GM18909 (cell line): ENCODE results near the gene EIF2AK3.
"Not testable (repeated sequence)": the region's sequence is repeated elsewhere in the genome, so short reads cannot be mapped to it uniquely, and the experiment has no call there.

Source experiments
- ATAC-seq: cut with Tn5 transposase; IDR thresholded peaks from one replicate; pipeline ENCODE4 v1.9.1; 2021; ENCODE audit warnings: mild to moderate bottlenecking; ENCODE audit not compliant: unreplicated experiment, poor library complexity

EIF2AK3 gene

GRCh38 chr2:88549616-88550292, 77.5 kb downstream of the EIF2AK3 start:
- no peak for ATAC-seq

- ATAC-seq, result not testable (repeated sequence)
These were observed 81.0 kb downstream of the EIF2AK3 start for GRCh38 chr2:88546291-88546690.

GRCh38 chr2:88545118-88545517, 82.1 kb downstream of the EIF2AK3 start:
- no peak for ATAC-seq

GRCh38 chr2:88543541-88544057, 83.7 kb downstream of the EIF2AK3 start:
- no peak for ATAC-seq

DNA sequence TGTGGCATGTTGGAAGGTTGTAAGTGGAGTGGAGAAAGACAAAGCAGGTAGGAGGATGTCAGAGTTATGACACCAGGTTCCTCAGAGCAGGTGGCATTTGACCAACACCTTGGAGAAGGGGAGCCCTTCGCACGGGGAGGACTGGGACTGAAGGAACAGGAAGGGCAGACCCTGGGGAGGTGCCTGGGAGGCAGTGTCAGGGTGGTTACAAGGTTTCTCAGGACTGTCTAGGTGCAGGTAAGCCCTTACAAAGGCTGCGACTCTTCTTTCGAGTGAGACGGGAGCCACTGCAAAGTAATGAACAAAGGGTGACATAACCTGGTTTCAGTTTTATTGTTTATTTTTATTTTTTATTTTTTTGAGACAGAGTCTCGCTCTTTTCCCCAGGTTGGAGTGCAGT, 84.6 kb downstream of the EIF2AK3 start:
- no peak for ATAC-seq

DNA sequence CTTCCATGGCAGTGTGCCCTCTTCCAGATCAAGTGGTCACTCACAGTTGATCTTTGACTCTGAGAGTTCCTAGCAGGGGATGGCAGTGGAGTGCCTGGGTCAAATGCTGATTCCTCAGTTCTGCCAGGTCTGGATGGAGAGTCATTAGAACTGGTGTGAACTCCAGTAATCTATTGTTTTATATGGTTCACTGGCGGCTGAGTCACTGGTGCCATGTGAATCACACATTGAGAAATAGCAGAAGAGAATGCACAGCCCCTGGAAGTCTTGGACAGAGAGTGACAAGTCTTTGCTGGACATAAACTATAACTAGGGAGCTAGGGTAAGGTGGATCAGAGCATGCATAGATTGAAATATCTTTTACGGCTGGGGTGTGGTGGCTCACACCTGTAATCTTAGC, 86.9 kb downstream of the EIF2AK3 start:
- no peak for ATAC-seq

DNA sequence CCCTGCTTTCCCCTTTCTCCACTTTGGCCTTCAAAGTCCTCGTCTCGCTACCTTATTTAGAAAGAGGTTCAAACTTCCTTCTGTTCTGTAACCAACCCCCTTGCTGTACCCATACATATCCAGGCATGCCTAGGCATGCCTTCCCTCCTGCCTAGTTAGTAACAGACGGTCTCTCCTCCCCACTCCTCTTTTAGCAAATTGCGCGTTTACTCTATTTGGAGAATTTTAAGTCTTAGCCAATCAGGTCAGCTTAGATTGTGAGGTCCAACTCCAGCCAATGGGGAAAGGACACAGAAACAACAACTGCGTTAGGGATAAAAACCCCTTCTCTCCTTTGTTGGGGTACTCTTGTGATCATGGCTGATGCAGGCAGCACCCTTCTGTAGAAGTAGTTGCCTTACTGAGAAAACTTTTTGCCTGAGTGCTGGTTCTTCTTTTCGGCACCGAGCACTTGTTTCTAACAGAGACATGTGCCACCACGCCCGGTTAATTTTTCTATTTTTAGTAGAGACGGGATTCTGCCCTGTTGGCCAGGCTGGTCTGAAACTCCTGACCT, 88.8 kb downstream of the EIF2AK3 start:
- no peak for ATAC-seq

DNA sequence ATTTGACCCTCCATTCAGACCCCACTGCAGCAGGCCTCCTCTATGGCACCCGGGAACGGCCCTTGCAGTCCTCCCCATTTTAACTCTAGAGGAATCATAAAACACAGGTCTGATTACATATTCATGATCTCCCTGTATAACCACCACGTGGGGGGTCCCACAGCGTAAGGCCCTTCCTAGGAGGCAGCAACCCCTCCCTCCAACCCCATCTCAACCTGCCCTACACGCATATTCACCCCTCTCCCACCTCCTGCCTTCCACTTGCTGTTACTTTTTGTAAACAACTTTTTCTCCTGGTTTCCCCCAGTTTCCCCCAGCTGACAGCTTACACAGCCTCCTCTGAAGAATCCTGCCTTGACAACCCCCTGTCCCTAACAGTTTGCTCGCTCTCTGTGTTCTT, 89.6 kb downstream of the EIF2AK3 start:
- no peak for ATAC-seq

DNA sequence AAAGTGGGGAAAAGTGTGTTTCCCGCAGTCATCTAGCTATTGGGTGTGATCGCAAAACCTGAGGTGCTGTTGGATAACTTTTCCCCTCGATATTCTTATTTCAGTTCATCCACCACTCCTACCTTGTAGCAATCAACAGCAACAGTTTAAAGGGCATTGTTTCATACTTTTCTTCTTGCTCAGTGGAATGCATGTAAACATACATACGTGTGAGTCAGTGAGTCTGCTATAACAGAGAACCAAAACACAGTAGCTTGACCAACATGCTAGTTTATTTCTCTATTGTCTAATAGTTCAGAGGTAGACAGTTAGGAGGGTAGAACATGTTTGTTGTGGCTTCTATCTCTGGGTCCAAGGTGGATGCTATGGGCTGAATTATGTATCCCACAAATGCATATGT, 97.2 kb downstream of the EIF2AK3 start:
- no peak for ATAC-seq

DNA sequence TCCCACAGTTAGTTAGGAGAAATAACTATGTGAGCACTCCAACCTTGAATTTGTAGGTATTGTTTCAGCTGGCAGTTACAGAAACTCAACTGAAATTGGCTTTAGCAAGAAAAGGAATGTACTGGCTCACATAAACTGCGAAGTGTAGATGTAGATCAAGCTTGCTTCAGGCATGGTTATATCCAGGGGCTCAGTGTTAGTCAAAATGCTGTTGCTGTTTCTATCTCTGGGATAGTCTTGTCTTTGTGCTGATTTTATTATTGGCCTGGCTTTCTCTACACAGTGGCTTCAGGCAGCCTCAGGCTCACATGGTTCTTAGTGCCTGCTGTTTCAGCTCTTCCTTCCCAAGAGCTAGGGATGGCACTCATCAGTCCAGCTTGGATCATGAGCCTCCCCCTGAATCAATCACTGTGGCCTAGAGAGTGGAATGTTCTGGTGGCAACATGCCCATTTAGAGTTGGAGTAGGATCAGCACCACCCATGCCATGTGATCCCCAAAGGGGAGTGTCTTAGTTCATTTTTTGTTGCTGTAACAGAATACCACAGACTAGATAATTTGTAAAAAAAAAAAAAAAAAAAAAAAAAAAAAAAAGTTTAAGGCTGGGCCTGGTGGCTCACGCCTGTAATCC, 105.7 kb downstream of the EIF2AK3 start:
- no peak for ATAC-seq

DNA sequence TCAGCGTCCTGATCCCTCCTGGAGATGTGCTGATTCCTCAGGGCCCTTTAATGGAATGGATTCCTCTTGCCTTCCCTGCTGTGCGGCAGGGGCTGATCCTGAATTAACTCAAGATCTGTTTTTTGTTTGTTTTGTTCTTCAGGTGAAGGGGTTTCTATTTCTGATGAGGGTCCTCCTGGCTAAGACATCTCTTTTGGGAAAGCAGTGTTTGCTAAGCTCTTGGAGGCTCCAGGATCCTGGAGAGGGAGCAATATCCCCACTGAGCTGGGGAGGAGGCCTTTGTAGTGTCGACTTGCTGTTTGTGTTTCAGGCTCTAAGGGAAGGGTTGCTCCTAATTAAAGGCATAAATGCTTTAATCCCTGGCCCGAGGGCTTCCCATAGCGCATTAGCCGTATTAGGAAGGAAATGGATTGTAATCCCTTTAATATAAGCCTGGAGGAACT, 109.5 kb downstream of the EIF2AK3 start:
- ATAC-seq, result no peak
